Thoracic aorta (tissue), 2 donors: ENCODE results near the gene EFHC2. TPM values are rescaled to one million over a fixed set of nuclear protein-coding genes. Genes with fewer than 3 reads are reported as not detected.
"Not testable (repeated sequence)": the region's sequence is repeated elsewhere in the genome, so short reads cannot be mapped to it uniquely, and the experiment has no call there.

Experiments
- ATAC-seq: fragments of 150-250 bp; one replicate; pipeline ENCODE4 v1.8.0; 2017; ENCODE audit warnings: low read depth; ENCODE audit not compliant: insufficient number of reproducible peaks, low FRiP score
- DNase-seq: peaks from one replicate; pipeline ENCODE4 v3.0.0-alpha.2; 2020; ENCODE audit warnings: low spot score
- H3K27ac ChIP-seq, 2 donors: fragments of 200-600 bp; sonication (generic); 1 replicate in 1 of 2; 2 replicates in 1 of 2; pipeline ENCODE4 v1.5.1; 2016; ENCODE audit warnings: mild to moderate bottlenecking in 2 of 2, moderate library complexity in 2 of 2
- H3K27me3 ChIP-seq: fragments of 200-600 bp; sonication (generic); replicated peaks from 2 replicates; pipeline ENCODE4 v1.6.0; 2016; ENCODE audit warnings: mild to moderate bottlenecking; ENCODE audit not compliant: insufficient read depth
- H3K36me3 ChIP-seq: fragments of 200-600 bp; sonication (generic); one replicate; pipeline ENCODE4 v1.5.1; 2016
- H3K4me1 ChIP-seq, 2 donors: fragments of 200-600 bp; sonication (generic); 1 replicate in 1 of 2; 2 replicates in 1 of 2; pipeline versions ENCODE4 v1.5.1 to v1.6.0; 2016; ENCODE audit warnings: low read depth in 2 of 2, mild to moderate bottlenecking in 1 of 2; ENCODE audit not compliant: control insufficient read depth in 1 of 2
- H3K4me3 ChIP-seq: fragments of 200-600 bp; sonication (generic); 2 replicates; pipeline ENCODE4 v1.5.1; 2016; ENCODE audit warnings: mild to moderate bottlenecking
- H3K9me3 ChIP-seq: fragments of 200-600 bp; sonication (generic); 2 replicates; pipeline ENCODE4 v1.5.1; 2016
- CTCF ChIP-seq: fragments of 200-600 bp; sonication (generic); IDR thresholded peaks from one replicate; pipeline ENCODE4 v1.5.1; 2019; ENCODE audit warnings: antibody characterized with exemption
- total RNA-seq, 2 donors: library from RNA; depleted of rRNA; stranded (reverse); fragments of >200 nt; gene quantifications; one replicate each; pipeline versions ENCODE4 v1.1.0 to v1.2.3, GENCODE V29; 2016

The EFHC2 gene
- total RNA-seq, 2 donors from 2014 or later = 0.28 TPM; not detected in 1

GRCh38 chrX:44203791-44204190 lies 139.7 kb downstream of the EFHC2 start:
- DNase-seq (no peak), ATAC-seq (no peak)
- Histone ChIP-seq H3K9me3 (no peaks in the 10 kb centered on the region), H3K36me3 (no peaks in the 10 kb centered on the region), H3K27me3 (no peaks in the 10 kb centered on the region), H3K4me1 (no peaks in the 10 kb centered on the region), H3K4me3 (no peak overlapping the region), H3K27ac (no peak overlapping the region)
- no peak for TF ChIP-seq CTCF

GRCh38 chrX:44202596-44202995 lies 140.9 kb downstream of the EFHC2 start:
- no peak for TF ChIP-seq CTCF
- Histone ChIP-seq H3K9me3 (no peaks in the 10 kb centered on the region), H3K27me3 (no peaks in the 10 kb centered on the region), H3K4me3 (no peak overlapping the region), H3K36me3 (no peaks in the 10 kb centered on the region), H3K4me1 (no peaks in the 10 kb centered on the region), H3K27ac (no peak overlapping the region)
- no peak for ATAC-seq
- no peak for DNase-seq

- TF ChIP-seq CTCF = no peak
- no peaks in the 10 kb centered on the region for H3K4me1 ChIP-seq
- DNase-seq = no peak
- H3K4me3 ChIP-seq = no peak overlapping the region
- no peak overlapping the region for H3K27ac ChIP-seq
- H3K27me3 ChIP-seq = no peaks in the 10 kb centered on the region
- H3K36me3 ChIP-seq = no peaks in the 10 kb centered on the region
- H3K9me3 ChIP-seq = no peaks in the 10 kb centered on the region
- no peak for ATAC-seq
These were observed 154.4 kb downstream of the EFHC2 start for GRCh38 chrX:44189116-44189515.

- H3K4me3 ChIP-seq, DNase-seq, H3K27ac ChIP-seq, H3K27me3 ChIP-seq, H3K9me3 ChIP-seq, H3K4me1 ChIP-seq, H3K36me3 ChIP-seq, ATAC-seq: not testable (repeated sequence)
These were observed 155.6 kb downstream of the EFHC2 start for GRCh38 chrX:44187915-44188314.

GRCh38 chrX:44183329-44183728 lies 160.1 kb downstream of the EFHC2 start:
- Histone ChIP-seq H3K27ac (no peak overlapping the region), H3K9me3 (no peaks in the 10 kb centered on the region), H3K36me3 (no peaks in the 10 kb centered on the region), H3K4me3 (no peak overlapping the region), H3K4me1 (no peaks in the 10 kb centered on the region), H3K27me3 (no peaks in the 10 kb centered on the region)
- DNase-seq = no peak
- TF ChIP-seq CTCF = no peak
- ATAC-seq = no peak

GRCh38 chrX:44178274-44179053 lies 165.0 kb downstream of the EFHC2 start:
- H3K27me3 ChIP-seq = no peaks in the 10 kb centered on the region
- no peaks in the 10 kb centered on the region for H3K9me3 ChIP-seq
- ATAC-seq (no peak), DNase-seq (no peak)
- no peaks in the 10 kb centered on the region for H3K4me1 ChIP-seq
- no peak for TF ChIP-seq CTCF
- H3K27ac ChIP-seq = no peak overlapping the region
- H3K4me3 ChIP-seq = no peak overlapping the region
- no peaks in the 10 kb centered on the region for H3K36me3 ChIP-seq
